SK-N-SH treated with all-trans-retinoic acid at 6 μM for 48 hours (cell line): ENCODE results near the gene PRICKLE1.

Experiments
- BACH2 ChIP-seq: fragments of 250-450 bp; sonication (Bioruptor Pico); IDR thresholded peaks from 2 replicates; pipeline ENCODE4 v1.9.0; 2021; ENCODE audit warnings: mild to moderate bottlenecking, borderline replicate concordance
- GLIS3 ChIP-seq: fragments of 250-450 bp; sonication (Bioruptor Pico); IDR thresholded peaks from 2 replicates; pipeline ENCODE4 v1.5.0; 2020; ENCODE audit warnings: mild to moderate bottlenecking, moderate library complexity
- OSR1 ChIP-seq: fragments of 250-450 bp; sonication (Bioruptor Pico); IDR thresholded peaks from 2 replicates; pipeline ENCODE4 v1.8.0; 2022; ENCODE audit warnings: moderate library complexity, mild to moderate bottlenecking, inconsistent platforms
- RARB ChIP-seq: fragments of 250-450 bp; sonication (Bioruptor Pico); IDR thresholded peaks from 2 replicates; pipeline ENCODE4 v1.8.0; 2021; ENCODE audit warnings: mild to moderate bottlenecking, moderate library complexity
- SNAI2 ChIP-seq: fragments of 250-450 bp; sonication (Bioruptor Pico); IDR thresholded peaks from 2 replicates; pipeline ENCODE4 v1.5.0; 2020; ENCODE audit warnings: mild to moderate bottlenecking, moderate library complexity
- TF ChIP-seq, protein P1 (sequence below): fragments of 250-450 bp; sonication (Bioruptor Pico); IDR thresholded peaks from 2 replicates; pipeline ENCODE4 v1.5.1; 2021; ENCODE audit warnings: mild to moderate bottlenecking, moderate library complexity
- TF ChIP-seq, protein P2 (sequence below): fragments of 250-450 bp; sonication (Bioruptor Pico); IDR thresholded peaks from 2 replicates; pipeline ENCODE4 v1.5.1; 2020; ENCODE audit warnings: low read depth, mild to moderate bottlenecking, moderate library complexity
- TF ChIP-seq, protein P3 (sequence below): fragments of 250-450 bp; sonication (Bioruptor Pico); IDR thresholded peaks from 2 replicates; pipeline ENCODE4 v1.5.0; 2020; ENCODE audit warnings: mild to moderate bottlenecking, moderate library complexity
- TF ChIP-seq, protein P4 (sequence below): fragments of 250-450 bp; sonication (Bioruptor Pico); IDR thresholded peaks from 2 replicates; pipeline ENCODE4 v1.8.0; 2020; ENCODE audit warnings: mild to moderate bottlenecking, moderate library complexity, borderline replicate concordance
- TF ChIP-seq, protein P5 (sequence below): fragments of 250-450 bp; sonication (Bioruptor Pico); IDR thresholded peaks from 2 replicates; pipeline ENCODE4 v1.8.0; 2021; ENCODE audit warnings: low read depth, mild to moderate bottlenecking, moderate library complexity, borderline replicate concordance

DNA sequence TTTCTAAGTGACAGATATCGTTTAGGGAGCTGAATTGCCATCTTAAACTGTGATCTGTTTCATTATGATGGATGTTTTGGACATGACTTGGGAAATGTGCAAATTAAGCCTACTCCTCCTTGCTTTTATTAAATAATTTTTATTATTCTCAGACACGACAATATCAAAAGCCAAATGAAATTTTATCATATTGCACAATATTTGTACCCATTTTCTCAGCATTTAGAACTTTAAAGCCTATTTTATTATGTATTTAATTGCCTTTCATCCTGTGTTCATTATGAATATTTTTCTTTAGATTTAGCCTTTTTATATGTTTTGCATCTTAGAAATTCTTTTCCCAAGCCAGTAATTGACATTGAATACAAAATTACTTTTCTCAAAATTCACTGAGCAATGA is 160.7 kb downstream of the PRICKLE1 start:
- TF ChIP-seq OSR1 (CRISPR knock-in tag) (no peak), RARB (CRISPR knock-in tag) (no peak), SNAI2 (CRISPR knock-in tag) (no peak), BACH2 (no peak), GLIS3 (CRISPR knock-in tag) (no peak)
- TF ChIP-seq, protein P1, sequence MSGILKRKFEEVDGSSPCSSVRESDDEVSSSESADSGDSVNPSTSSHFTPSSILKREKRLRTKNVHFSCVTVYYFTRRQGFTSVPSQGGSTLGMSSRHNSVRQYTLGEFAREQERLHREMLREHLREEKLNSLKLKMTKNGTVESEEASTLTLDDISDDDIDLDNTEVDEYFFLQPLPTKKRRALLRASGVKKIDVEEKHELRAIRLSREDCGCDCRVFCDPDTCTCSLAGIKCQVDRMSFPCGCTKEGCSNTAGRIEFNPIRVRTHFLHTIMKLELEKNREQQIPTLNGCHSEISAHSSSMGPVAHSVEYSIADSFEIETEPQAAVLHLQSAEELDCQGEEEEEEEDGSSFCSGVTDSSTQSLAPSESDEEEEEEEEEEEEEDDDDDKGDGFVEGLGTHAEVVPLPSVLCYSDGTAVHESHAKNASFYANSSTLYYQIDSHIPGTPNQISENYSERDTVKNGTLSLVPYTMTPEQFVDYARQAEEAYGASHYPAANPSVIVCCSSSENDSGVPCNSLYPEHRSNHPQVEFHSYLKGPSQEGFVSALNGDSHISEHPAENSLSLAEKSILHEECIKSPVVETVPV: no peak
- TF ChIP-seq, protein P2, sequence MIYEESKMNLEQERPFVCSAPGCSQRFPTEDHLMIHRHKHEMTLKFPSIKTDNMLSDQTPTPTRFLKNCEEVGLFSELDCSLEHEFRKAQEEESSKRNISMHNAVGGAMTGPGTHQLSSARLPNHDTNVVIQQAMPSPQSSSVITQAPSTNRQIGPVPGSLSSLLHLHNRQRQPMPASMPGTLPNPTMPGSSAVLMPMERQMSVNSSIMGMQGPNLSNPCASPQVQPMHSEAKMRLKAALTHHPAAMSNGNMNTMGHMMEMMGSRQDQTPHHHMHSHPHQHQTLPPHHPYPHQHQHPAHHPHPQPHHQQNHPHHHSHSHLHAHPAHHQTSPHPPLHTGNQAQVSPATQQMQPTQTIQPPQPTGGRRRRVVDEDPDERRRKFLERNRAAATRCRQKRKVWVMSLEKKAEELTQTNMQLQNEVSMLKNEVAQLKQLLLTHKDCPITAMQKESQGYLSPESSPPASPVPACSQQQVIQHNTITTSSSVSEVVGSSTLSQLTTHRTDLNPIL (CRISPR knock-in tag): no peak
- TF ChIP-seq, protein P3, sequence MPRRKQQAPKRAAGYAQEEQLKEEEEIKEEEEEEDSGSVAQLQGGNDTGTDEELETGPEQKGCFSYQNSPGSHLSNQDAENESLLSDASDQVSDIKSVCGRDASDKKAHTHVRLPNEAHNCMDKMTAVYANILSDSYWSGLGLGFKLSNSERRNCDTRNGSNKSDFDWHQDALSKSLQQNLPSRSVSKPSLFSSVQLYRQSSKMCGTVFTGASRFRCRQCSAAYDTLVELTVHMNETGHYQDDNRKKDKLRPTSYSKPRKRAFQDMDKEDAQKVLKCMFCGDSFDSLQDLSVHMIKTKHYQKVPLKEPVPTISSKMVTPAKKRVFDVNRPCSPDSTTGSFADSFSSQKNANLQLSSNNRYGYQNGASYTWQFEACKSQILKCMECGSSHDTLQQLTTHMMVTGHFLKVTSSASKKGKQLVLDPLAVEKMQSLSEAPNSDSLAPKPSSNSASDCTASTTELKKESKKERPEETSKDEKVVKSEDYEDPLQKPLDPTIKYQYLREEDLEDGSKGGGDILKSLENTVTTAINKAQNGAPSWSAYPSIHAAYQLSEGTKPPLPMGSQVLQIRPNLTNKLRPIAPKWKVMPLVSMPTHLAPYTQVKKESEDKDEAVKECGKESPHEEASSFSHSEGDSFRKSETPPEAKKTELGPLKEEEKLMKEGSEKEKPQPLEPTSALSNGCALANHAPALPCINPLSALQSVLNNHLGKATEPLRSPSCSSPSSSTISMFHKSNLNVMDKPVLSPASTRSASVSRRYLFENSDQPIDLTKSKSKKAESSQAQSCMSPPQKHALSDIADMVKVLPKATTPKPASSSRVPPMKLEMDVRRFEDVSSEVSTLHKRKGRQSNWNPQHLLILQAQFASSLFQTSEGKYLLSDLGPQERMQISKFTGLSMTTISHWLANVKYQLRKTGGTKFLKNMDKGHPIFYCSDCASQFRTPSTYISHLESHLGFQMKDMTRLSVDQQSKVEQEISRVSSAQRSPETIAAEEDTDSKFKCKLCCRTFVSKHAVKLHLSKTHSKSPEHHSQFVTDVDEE: no peak
- TF ChIP-seq, protein P4, sequence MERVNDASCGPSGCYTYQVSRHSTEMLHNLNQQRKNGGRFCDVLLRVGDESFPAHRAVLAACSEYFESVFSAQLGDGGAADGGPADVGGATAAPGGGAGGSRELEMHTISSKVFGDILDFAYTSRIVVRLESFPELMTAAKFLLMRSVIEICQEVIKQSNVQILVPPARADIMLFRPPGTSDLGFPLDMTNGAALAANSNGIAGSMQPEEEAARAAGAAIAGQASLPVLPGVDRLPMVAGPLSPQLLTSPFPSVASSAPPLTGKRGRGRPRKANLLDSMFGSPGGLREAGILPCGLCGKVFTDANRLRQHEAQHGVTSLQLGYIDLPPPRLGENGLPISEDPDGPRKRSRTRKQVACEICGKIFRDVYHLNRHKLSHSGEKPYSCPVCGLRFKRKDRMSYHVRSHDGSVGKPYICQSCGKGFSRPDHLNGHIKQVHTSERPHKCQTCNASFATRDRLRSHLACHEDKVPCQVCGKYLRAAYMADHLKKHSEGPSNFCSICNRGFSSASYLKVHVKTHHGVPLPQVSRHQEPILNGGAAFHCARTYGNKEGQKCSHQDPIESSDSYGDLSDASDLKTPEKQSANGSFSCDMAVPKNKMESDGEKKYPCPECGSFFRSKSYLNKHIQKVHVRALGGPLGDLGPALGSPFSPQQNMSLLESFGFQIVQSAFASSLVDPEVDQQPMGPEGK: no peak
- TF ChIP-seq, protein P5, sequence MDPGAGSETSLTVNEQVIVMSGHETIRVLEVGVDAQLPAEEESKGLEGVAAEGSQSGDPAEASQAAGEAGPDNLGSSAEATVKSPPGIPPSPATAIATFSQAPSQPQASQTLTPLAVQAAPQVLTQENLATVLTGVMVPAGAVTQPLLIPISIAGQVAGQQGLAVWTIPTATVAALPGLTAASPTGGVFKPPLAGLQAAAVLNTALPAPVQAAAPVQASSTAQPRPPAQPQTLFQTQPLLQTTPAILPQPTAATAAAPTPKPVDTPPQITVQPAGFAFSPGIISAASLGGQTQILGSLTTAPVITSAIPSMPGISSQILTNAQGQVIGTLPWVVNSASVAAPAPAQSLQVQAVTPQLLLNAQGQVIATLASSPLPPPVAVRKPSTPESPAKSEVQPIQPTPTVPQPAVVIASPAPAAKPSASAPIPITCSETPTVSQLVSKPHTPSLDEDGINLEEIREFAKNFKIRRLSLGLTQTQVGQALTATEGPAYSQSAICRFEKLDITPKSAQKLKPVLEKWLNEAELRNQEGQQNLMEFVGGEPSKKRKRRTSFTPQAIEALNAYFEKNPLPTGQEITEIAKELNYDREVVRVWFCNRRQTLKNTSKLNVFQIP (CRISPR knock-in tag): no peak
